Measurements from ENCODE around the gene CERK.
"Not testable (repeated sequence)": the region's sequence is repeated elsewhere in the genome, so short reads cannot be mapped to it uniquely, and the experiment has no call there.

Gene CERK

DNA sequence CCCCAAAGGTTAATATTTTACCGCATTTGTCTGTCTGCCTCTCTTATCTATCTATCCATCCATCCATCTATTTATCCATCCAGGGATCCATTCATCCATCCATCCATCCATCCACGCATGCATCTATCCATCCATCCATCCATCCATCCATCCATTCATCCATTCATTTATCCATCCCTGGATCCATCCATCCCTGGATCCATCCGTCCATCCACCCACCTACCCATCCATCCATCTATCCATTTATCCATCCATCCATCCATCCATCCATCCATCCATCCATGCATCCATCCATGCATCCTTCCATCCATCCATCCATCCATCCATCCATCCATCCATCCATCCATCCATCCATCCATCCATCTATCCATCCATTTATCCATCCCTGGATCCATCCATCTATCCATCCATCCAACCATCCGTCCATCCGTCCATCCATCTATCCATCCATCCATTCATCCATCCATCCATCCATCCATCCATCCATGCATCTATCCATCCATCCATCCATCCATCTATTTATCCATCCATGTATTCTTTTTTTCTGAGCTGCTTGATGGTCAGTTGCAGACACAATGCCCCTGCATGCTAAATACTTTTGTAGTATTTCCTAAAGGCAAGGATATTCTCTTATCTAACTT is 95.1 kb downstream of the CERK start:
- DNase-seq = not testable (repeated sequence)

DNA sequence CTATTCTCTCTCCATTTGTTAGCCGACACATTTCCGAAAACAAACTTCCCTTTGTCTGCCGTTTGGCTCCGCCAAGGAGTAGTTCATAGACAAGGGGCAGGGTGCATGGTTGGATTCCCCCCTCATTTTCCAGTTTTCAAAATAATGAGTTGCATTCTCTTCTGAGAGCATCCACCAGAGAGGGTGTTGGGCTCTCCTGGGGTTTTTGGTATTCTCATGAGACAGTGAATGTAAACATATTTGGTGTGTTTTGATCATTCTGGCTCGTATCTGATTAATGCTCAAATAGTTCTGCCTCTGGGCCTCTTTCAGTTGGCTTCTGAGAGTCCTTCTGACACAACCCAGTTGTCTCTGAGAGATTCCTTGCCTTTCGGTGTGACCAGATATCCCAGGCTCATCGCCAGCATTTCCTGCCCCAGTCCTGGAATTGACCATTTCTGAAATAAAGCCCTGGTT is 96.2 kb downstream of the CERK start:
- peak; percentile 24 for DNase-seq

DNA sequence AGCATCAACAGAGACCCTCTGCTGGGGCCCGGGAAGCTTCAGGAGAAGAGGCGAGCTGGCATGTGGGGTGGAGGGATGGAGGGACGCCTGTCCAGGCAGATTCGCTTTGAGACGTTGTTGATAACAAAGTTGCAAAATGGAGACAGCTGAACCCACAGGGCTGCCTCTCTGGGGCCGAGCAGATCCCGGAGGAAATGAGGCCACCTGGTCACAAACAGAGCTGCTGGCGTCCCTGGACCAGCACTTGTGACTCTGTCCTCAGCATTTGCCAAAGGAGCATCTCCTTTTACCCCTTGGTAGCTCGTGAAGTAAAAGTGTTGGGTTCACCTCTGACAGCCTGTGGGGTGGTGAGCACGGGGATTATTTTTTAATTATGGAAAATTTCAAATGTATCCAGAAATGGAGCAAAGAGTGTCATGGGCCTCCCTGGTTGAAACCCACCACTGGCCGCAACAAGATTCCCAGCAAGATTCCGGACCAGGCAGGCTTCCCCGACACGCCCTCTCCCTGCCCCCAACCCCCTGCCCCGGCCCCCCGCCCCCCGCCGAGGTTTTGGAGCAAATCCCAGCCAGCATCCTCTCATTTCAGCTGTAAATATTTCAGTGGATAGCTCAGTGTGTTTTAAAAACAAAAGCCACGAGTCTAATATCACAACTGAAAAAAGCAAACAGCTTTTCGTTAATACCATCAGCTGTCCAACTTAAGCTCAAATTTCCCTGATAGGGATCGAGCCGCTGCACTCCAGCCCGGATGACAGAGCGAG is 97.6 kb downstream of the CERK start:
- peak; percentile 19 for DNase-seq

DNA sequence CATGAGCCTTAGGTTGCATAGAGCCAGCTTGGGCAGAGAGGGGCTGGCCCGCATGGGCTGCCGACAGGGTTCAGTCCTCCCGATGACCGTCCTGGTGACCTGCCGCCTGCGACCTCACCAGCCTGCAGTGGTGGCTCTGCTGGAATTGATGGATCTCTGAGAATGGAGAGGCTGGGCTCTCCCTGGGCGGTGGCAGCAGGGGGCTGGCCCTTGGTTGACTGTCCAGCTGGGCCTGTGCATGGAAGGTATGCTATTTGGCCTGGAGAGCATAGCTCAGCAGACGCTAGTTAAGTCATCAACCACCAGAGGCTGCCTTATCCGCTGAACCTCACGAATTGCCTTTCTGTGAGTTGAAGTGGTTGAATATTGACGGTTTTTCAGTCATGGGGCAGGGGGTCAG is 98.2 kb downstream of the CERK start:
- no peak for DNase-seq

DNA sequence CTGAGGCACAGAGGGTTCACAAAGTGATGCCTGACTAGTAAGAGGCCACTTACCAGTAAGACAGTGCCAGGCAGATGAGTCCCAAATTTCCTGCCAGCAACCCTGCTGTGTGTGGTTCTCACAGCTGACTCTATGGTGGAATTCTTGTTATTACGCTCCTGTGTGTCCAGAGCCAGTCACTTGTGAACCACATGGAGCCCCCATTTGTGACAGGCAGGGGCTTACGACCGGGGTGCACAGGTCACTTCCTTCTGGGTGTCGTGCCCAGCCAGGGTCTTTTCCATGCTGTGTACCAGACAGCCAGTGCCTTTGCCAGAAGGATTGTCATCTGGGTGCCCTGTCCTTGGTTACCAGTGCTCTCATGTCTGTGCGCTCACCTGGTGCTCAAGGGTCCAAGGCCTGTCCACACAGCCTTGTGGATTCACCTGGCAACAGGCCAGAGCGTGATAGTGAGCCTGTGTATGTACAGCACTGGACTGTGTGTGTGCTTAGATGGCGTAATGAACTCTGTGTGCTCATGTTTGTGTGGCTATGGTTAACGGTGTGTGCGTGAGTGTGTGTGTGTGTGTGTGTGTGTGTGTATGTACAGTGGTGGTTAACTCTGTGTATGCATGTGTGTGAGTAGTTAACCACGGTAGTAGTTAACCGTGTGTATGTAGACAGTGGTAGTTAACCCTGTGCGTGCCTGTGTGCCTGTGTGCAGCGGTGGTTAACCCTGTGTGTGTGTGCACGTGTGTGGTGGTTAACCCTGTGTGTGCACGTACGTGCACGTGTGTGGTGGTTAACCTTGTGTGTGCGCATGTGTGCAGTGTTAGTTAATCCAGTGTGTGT is 99.2 kb downstream of the CERK start:
- DNase-seq = peak; percentile 22

DNA sequence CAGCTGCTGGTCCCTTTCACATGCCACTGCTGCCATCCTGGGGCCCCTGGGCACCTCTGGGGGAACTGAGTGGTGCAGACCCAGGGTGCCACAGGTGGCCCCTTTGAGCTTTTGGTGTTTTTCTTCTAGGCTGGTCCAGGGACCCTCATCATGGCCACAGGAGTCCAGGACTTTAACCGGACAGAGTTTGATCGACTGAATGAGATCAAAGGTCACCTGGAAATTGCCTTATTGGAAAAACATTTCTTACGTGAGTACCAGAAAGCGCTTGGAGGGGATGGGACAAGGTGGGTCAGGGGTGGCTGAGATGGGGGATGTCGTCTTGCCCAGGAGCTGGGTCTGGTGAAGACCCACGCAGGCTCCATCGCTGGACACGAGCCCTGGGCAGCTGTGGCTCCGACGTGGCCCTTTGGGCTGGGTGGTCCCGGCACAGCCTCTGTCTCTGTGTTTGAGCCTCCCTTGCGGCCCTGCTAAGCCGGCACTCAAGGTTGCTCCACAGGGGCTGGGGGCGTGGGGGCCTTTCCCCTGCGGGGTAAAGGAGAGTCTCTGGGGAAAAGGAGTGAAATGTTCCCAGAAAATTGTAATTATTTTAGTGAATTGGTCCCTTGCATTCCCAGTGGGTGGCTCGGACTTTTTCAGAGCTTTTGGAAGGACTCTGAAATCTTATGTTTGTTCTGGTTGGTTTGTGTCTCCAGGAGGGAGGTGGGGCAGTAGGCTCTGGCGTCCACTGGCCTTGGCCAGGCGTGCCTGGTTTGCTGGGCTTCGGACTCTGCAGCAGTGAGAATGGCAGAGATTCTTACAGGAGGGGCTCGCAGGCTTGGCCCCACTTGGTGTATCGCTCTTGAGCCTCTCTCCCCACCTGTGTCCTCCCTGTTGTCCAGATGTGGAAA is 100.1 kb downstream of the CERK start:
- DNase-seq = no peak

DNA sequence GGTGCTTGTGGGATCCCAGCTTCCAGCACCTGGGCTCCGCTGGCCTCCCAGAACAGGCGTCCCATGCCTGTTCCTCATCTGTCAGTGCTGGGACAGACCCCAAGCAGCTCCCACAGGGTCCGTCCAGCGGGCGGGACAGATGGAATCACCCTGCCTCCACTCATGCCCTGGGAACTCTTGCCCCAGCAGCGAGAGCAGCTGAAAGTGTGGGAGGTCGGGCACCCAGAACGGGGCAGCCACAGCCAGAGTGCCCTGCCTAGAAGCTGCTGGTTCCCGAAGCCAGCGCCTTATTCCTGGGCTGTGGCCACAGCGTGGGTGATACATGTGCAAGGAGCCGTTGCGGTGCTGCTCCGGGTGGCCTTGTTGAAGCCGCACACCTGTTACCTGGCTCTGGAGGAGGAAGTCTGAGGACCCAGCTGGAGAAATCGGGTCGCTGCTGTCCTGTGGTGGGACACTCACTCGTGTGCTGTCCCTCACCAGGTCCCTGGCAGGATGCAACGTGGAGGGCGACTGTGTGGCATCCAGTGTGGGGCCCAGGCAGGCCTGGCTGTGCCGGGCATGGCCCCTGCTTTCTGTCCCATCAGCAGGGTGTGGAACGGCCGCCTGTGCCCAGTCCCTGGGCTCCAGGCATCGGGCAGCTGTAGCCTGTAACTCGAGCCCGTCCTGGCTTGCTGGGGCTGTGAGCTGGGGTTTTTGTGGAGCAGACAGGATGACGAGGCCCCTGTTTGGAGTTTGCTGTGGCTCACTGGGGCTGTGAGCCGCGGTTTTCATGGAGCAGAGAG is 101.6 kb downstream of the CERK start:
- no peak for DNase-seq

DNA sequence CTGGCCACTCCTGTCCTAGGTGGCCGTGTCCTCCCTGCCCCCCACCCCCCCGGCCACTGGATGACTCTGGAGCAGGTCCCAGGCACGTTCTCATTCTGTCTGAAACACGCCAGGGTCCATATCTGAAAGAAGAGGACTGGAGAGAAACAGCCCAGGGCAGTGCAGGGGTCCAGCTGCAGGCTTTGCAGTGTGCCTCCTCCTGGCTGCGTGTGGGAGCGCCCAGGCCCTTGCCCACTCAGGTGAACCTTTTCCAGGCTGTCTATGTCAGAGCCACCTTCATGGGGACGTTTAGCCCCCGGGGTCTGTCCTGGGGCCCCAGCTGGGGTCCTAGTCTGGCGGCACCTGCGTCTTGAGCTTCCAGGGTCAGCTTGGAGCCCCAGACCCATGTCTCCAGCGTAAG is 102.3 kb downstream of the CERK start:
- DNase-seq = no peak

DNA sequence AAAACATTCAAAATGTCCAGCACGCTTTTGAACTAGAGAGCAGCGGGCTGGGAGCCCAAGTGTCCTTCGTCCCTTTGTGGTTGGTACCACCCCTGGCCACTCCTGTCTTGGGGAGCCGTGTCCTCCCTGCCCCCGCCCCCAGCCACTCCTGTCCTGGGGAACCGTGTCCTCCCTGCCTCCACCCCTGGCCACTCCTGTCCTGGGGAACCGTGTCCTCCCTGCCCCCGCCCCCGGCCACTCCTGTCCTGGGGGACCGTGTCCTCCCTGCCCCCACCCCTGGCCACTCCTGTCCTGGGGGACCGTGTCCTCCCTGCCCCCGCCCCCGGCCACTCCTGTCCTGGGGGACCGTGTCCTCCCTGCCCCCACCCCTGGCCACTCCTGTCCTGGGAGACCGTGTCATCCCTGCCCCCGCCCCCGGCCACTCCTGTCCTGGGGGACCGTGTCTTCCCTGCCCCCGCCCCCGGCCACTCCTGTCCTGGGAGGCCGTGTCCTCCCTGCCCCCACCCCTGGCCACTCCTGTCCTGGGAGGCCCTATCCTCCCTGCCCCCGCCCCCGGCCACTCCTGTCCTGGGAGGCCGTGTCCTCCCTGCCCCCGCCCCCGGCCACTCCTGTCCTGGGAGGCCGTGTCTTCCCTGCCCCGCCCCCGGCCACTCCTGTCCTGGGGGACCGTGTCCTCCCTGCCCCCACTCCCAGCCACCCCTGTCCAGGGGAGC is 102.9 kb downstream of the CERK start:
- not testable (repeated sequence) for DNase-seq

Data from fibroblast of skin of scalp (primary cell).